ENCODE measurements around the gene ULK4.

ULK4 gene

DNA sequence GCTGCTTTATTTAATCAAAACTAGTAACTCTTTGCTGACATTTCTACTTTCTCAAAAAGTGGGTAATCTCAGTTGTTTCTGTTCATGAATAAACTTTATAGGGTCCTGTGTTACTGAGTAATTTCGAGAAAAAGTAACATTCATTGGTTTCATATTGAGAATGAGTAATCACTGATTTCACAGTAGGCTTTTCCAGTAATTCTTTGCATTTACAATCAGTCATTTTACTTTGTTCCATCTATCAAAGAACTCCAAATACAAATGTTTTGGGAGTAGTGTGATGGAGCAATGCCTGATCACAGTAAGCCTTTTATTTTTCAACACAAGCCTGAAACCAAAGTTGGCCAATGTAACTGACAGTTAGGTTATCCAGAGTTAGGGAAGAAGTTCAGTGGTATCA lies 353.6 kb downstream of the ULK4 start:
- Histone ChIP-seq H2AFZ (ENCODE audit: low read depth, low read length) (no peak overlapping the region), H3K9me3 (ENCODE audit: insufficient read depth, low read length, severe bottlenecking) (no peaks in the 10 kb centered on the region), H3K79me2 (ENCODE audit: insufficient read depth, low read length) (no peaks in the 10 kb centered on the region), H3K27ac (ENCODE audit: low read length) (no peak overlapping the region), H3K4me3 (ENCODE audit: low read depth in 1 of 2, low read length in 2 of 2) (no peak overlapping the region), H3K4me1 (ENCODE audit: insufficient read depth, low read length) (no peaks in the 10 kb centered on the region), H3K4me2 (ENCODE audit: insufficient read depth, low read length) (no peak overlapping the region), H3K36me3 (ENCODE audit: insufficient read depth, low read length) (no peaks in the 10 kb centered on the region), H4K20me1 (ENCODE audit: insufficient read depth, low read length) (no peaks in the 10 kb centered on the region), H3K27me3 (ENCODE audit: insufficient read depth, low read length, poor library complexity) (no peaks in the 10 kb centered on the region), H3K9ac (ENCODE audit: low read depth, low read length) (no peak overlapping the region)
- no peak for DNase-seq
- ATAC-seq (ENCODE audit: insufficient read depth, low read depth) = no peak
- TF ChIP-seq CTCF (IDR thresholded peaks at IDR 0.05; ENCODE audit: borderline replicate concordance, extremely low read depth, low read length, poor library complexity, severe bottlenecking) (no peak), EZH2 (IDR thresholded peaks at IDR 0.05; ENCODE audit: borderline replicate concordance, low read depth, low read length, severe bottlenecking) (no peak)

- no peak overlapping the region for H3K27ac ChIP-seq (ENCODE audit: low read length)
Measured at GRCh38 chr3:41603807-41604206, 358.1 kb downstream of the ULK4 start.

GRCh38 chr3:41602121-41602520 lies 359.8 kb downstream of the ULK4 start:
- ATAC-seq (ENCODE audit: insufficient read depth, low read depth) (no peak), DNase-seq (no peak)
- H3K27me3 ChIP-seq (ENCODE audit: insufficient read depth, low read length, poor library complexity) = no peaks in the 10 kb centered on the region
- H3K4me3 ChIP-seq (ENCODE audit: low read depth in 1 of 2, low read length in 2 of 2) = no peak overlapping the region
- TF ChIP-seq CTCF (IDR thresholded peaks at IDR 0.05; ENCODE audit: borderline replicate concordance, extremely low read depth, low read length, poor library complexity, severe bottlenecking) = no peak
- no peak for TF ChIP-seq EZH2 (IDR thresholded peaks at IDR 0.05; ENCODE audit: borderline replicate concordance, low read depth, low read length, severe bottlenecking)
- H4K20me1 ChIP-seq (ENCODE audit: insufficient read depth, low read length) = no peaks in the 10 kb centered on the region
- H2AFZ ChIP-seq (ENCODE audit: low read depth, low read length) = no peak overlapping the region
- no peak overlapping the region for H3K9ac ChIP-seq (ENCODE audit: low read depth, low read length)
- H3K4me2 ChIP-seq (ENCODE audit: insufficient read depth, low read length) = no peak overlapping the region
- no peak overlapping the region for H3K27ac ChIP-seq (ENCODE audit: low read length)
- H3K4me1 ChIP-seq (ENCODE audit: insufficient read depth, low read length) = no peaks in the 10 kb centered on the region
- H3K9me3 ChIP-seq (ENCODE audit: insufficient read depth, low read length, severe bottlenecking) = no peaks in the 10 kb centered on the region
- H3K36me3 ChIP-seq (ENCODE audit: insufficient read depth, low read length) = no peaks in the 10 kb centered on the region
- H3K79me2 ChIP-seq (ENCODE audit: insufficient read depth, low read length) = no peaks in the 10 kb centered on the region

More at GRCh38 chr3:41603807-41604206, 358.1 kb downstream of the ULK4 start:
- Histone ChIP-seq H3K4me1 (ENCODE audit: insufficient read depth, low read length) (no peaks in the 10 kb centered on the region), H2AFZ (ENCODE audit: low read depth, low read length) (no peak overlapping the region), H3K79me2 (ENCODE audit: insufficient read depth, low read length) (no peaks in the 10 kb centered on the region), H3K4me2 (ENCODE audit: insufficient read depth, low read length) (no peak overlapping the region), H3K9me3 (ENCODE audit: insufficient read depth, low read length, severe bottlenecking) (no peaks in the 10 kb centered on the region), H3K9ac (ENCODE audit: low read depth, low read length) (no peak overlapping the region), H3K4me3 (ENCODE audit: low read depth in 1 of 2, low read length in 2 of 2) (no peak overlapping the region), H4K20me1 (ENCODE audit: insufficient read depth, low read length) (no peaks in the 10 kb centered on the region), H3K36me3 (ENCODE audit: insufficient read depth, low read length) (no peaks in the 10 kb centered on the region), H3K27me3 (ENCODE audit: insufficient read depth, low read length, poor library complexity) (no peaks in the 10 kb centered on the region)
- no peak for ATAC-seq (ENCODE audit: insufficient read depth, low read depth)
- no peak for DNase-seq
- TF ChIP-seq CTCF (IDR thresholded peaks at IDR 0.05; ENCODE audit: borderline replicate concordance, extremely low read depth, low read length, poor library complexity, severe bottlenecking) = no peak
- no peak for TF ChIP-seq EZH2 (IDR thresholded peaks at IDR 0.05; ENCODE audit: borderline replicate concordance, low read depth, low read length, severe bottlenecking)

Measured in DND-41 (cell line).